ENCODE measurements around the gene TAF4.
"Not testable (repeated sequence)": the region's sequence is repeated elsewhere in the genome, so short reads cannot be mapped to it uniquely, and the experiment has no call there.

Gene TAF4

GRCh38 chr20:62088258-62089127 is 22.8 kb upstream of the TAF4 start:
- TF ChIP-seq, protein P1, sequence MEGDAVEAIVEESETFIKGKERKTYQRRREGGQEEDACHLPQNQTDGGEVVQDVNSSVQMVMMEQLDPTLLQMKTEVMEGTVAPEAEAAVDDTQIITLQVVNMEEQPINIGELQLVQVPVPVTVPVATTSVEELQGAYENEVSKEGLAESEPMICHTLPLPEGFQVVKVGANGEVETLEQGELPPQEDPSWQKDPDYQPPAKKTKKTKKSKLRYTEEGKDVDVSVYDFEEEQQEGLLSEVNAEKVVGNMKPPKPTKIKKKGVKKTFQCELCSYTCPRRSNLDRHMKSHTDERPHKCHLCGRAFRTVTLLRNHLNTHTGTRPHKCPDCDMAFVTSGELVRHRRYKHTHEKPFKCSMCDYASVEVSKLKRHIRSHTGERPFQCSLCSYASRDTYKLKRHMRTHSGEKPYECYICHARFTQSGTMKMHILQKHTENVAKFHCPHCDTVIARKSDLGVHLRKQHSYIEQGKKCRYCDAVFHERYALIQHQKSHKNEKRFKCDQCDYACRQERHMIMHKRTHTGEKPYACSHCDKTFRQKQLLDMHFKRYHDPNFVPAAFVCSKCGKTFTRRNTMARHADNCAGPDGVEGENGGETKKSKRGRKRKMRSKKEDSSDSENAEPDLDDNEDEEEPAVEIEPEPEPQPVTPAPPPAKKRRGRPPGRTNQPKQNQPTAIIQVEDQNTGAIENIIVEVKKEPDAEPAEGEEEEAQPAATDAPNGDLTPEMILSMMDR (IDR thresholded peaks at IDR 0.05; ENCODE audit: insufficient read depth, low read depth, low read length, missing control alignments): no peak
- DNase-seq (ENCODE audit: low read depth): no peak
- H3K4me3 ChIP-seq (ENCODE audit: low read depth, low read length): no peak overlapping the region

GRCh38 chr20:62087632-62088031 is 22.0 kb upstream of the TAF4 start:
- TF ChIP-seq, protein P1 (IDR thresholded peaks at IDR 0.05; ENCODE audit: insufficient read depth, low read depth, low read length, missing control alignments): no peak
- DNase-seq (ENCODE audit: low read depth): no peak
- H3K4me3 ChIP-seq (ENCODE audit: low read depth, low read length): no peak overlapping the region

DNA sequence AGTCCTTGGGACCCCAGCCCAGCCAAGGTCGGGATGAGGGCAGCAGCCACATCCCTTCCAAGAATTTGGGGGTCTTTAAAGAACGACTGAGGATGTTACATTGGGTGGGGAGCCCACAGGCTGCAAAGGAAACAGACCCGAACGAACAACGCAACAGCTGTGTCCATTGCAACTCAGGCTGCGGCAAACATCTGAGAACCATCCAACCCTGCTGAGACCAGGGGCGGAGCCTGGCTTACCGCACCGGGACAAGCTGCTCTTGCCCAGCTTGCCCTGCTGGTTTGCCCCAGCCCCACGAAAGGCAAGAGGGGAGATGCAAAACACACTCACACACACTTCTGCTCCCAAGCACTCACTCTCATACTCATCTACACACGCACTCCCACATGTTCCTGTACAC is 21.5 kb upstream of the TAF4 start:
- H3K4me3 ChIP-seq (ENCODE audit: low read depth, low read length): no peak overlapping the region
- TF ChIP-seq, protein P1 (IDR thresholded peaks at IDR 0.05; ENCODE audit: insufficient read depth, low read depth, low read length, missing control alignments): no peak
- no peak for DNase-seq (ENCODE audit: low read depth)

- no peak for DNase-seq (ENCODE audit: low read depth)
- TF ChIP-seq, protein P1 (IDR thresholded peaks at IDR 0.05; ENCODE audit: insufficient read depth, low read depth, low read length, missing control alignments): no peak
Observed at GRCh38 chr20:62085206-62085605, 19.5 kb upstream of the TAF4 start.

GRCh38 chr20:62084224-62084623 is 18.5 kb upstream of the TAF4 start:
- DNase-seq (ENCODE audit: low read depth); H3K4me3 ChIP-seq (ENCODE audit: low read depth, low read length): not testable (repeated sequence)

More at GRCh38 chr20:62085206-62085605, 19.5 kb upstream of the TAF4 start:
- no peak overlapping the region for H3K4me3 ChIP-seq (ENCODE audit: low read depth, low read length)

- TF ChIP-seq, protein P1 (IDR thresholded peaks at IDR 0.05; ENCODE audit: insufficient read depth, low read depth, low read length, missing control alignments): no peak
- H3K4me3 ChIP-seq (ENCODE audit: low read depth, low read length): no peak overlapping the region
- DNase-seq (ENCODE audit: low read depth): no peak
Observed at GRCh38 chr20:62083312-62083711, 17.6 kb upstream of the TAF4 start.

- TF ChIP-seq, protein P1 (IDR thresholded peaks at IDR 0.05; ENCODE audit: insufficient read depth, low read depth, low read length, missing control alignments): no peak
- no peak for DNase-seq (ENCODE audit: low read depth)
- H3K4me3 ChIP-seq (ENCODE audit: low read depth, low read length): no peak overlapping the region
Observed at GRCh38 chr20:62080249-62080990, 14.7 kb upstream of the TAF4 start.

Data from GM12865 (cell line).